GM12891 (cell line): Measurements from ENCODE around the gene UPK3B.
"Not testable (repeated sequence)": the region's sequence is repeated elsewhere in the genome, so short reads cannot be mapped to it uniquely, and the experiment has no call there.

Experiments used
- PAX5 ChIP-seq: IDR thresholded peaks from 2 replicates; pipeline ENCODE4 v1.6.1; 2011; ENCODE audit warnings: low read length, moderate library complexity, mild to moderate bottlenecking; ENCODE audit not compliant: insufficient read depth, severe bottlenecking
- POLR2A ChIP-seq: IDR thresholded peaks from 2 replicates; pipeline ENCODE4 v1.6.1; 2011; ENCODE audit warnings: low read depth, low read length, control low read depth
- POLR2AphosphoS5 ChIP-seq: IDR thresholded peaks from 2 replicates; pipeline ENCODE4 v1.6.1; 2011; ENCODE audit warnings: low read depth, low read length, control low read depth
- POU2F2 ChIP-seq: IDR thresholded peaks from 2 replicates; pipeline ENCODE4 v1.6.1; 2011; ENCODE audit warnings: low read depth, mild to moderate bottlenecking, control low read depth, low read length, moderate library complexity
- SPI1 ChIP-seq: IDR thresholded peaks from 2 replicates; pipeline ENCODE4 v1.6.1; 2011; ENCODE audit warnings: low read depth, low read length, control low read depth
- TAF1 ChIP-seq: IDR thresholded peaks from 2 replicates; pipeline ENCODE4 v1.6.1; 2011; ENCODE audit warnings: low read depth, low read length, control low read depth

GRCh38 chr7:76502224-76502623, 8.1 kb upstream of the UPK3B start:
- not testable (repeated sequence) for TF ChIP-seq POLR2A, POLR2AphosphoS5, TAF1, SPI1, PAX5, POU2F2
